GM23338 (cell line): ENCODE data around the gene GAB1. TPM values are rescaled to one million over a fixed set of nuclear protein-coding genes. Genes with fewer than 3 reads are reported as not detected.

Experiments
- ATAC-seq: fragments of 200-7000 bp; cut with Tn5 transposase; 3 replicates; pipeline ENCODE4 v1.9.1; 2020
- DNase-seq: peaks from one replicate; pipeline ENCODE4 v3.0.0-alpha.2; 2015; ENCODE audit warnings: low spot score
- H2AFZ ChIP-seq: fragments of 200-600 bp; sonication (generic); 2 replicates; pipeline ENCODE4 v1.8.0; 2016; ENCODE audit warnings: antibody characterized with exemption, mild to moderate bottlenecking, moderate library complexity
- H3F3A ChIP-seq: fragments of 200-600 bp; sonication (generic); replicated peaks from 2 replicates; pipeline ENCODE4 v1.8.0; 2017; ENCODE audit warnings: antibody characterized with exemption, mixed run types, low read depth
- H3K27ac ChIP-seq: fragments of 200-600 bp; sonication (generic); 2 replicates; pipeline ENCODE4 v1.6.1; 2016; ENCODE audit warnings: low read depth
- H3K27me3 ChIP-seq: fragments of 200-600 bp; sonication (generic); 2 replicates; pipeline ENCODE4 v1.8.0; 2016; ENCODE audit warnings: mild to moderate bottlenecking, mixed run types, moderate library complexity; ENCODE audit not compliant: insufficient read depth
- H3K36me3 ChIP-seq: fragments of 200-600 bp; sonication (generic); 2 replicates; pipeline ENCODE4 v1.8.0; 2016; ENCODE audit warnings: mild to moderate bottlenecking; ENCODE audit not compliant: insufficient read depth
- H3K4me1 ChIP-seq: fragments of 200-600 bp; sonication (generic); 2 replicates; pipeline ENCODE4 v1.8.0; 2016; ENCODE audit warnings: mild to moderate bottlenecking, moderate library complexity; ENCODE audit not compliant: insufficient read depth
- H3K4me2 ChIP-seq: fragments of 200-600 bp; sonication (generic); 2 replicates; pipeline ENCODE4 v1.7.1; 2017; ENCODE audit warnings: mixed run types
- H3K4me3 ChIP-seq: fragments of 200-600 bp; sonication (generic); 2 replicates; pipeline ENCODE4 v1.6.1; 2016; ENCODE audit warnings: mixed run types
- H3K79me2 ChIP-seq: fragments of 200-600 bp; sonication (generic); replicated peaks from 2 replicates; pipeline ENCODE4 v1.8.0; 2017; ENCODE audit warnings: mild to moderate bottlenecking; ENCODE audit not compliant: insufficient read depth
- H3K9me2 ChIP-seq: fragments of 200-600 bp; sonication (generic); 2 replicates; pipeline ENCODE4 v1.8.0; 2017; ENCODE audit not compliant: insufficient read depth
- H4K20me1 ChIP-seq: fragments of 200-600 bp; sonication (generic); replicated peaks from 2 replicates; pipeline ENCODE4 v1.8.0; 2017; ENCODE audit warnings: mild to moderate bottlenecking; ENCODE audit not compliant: insufficient read depth
- H3K27ac Mint-ChIP-seq: 2 replicates; pipeline ENCODE4 v1.8.0; 2020; ENCODE audit warnings: inconsistent platforms, mild to moderate bottlenecking, moderate library complexity, mixed read lengths
- H3K27me3 Mint-ChIP-seq: 3 replicates; pipeline ENCODE4 v1.8.0; 2022; ENCODE audit warnings: low read depth, mild to moderate bottlenecking, moderate library complexity, mixed read lengths, inconsistent platforms; ENCODE audit not compliant: insufficient read depth, poor library complexity
- H3K36me3 Mint-ChIP-seq: 3 replicates; pipeline ENCODE4 v1.8.0; 2021; ENCODE audit warnings: low read depth, mild to moderate bottlenecking, inconsistent platforms, moderate library complexity, mixed read lengths
- H3K4me1 Mint-ChIP-seq: 3 replicates; pipeline ENCODE4 v1.8.0; 2020; ENCODE audit warnings: mild to moderate bottlenecking, inconsistent platforms, mixed read lengths
- H3K4me3 Mint-ChIP-seq: 3 replicates; pipeline ENCODE4 v1.8.0; 2021; ENCODE audit warnings: moderate library complexity, mild to moderate bottlenecking, inconsistent platforms, mixed read lengths
- H3K9me3 Mint-ChIP-seq: 3 replicates; pipeline ENCODE4 v1.8.0; 2020; ENCODE audit warnings: moderate library complexity, mild to moderate bottlenecking, inconsistent platforms, mixed read lengths
- CREB1 ChIP-seq: fragments of 250-450 bp; sonication (Bioruptor Pico); IDR thresholded peaks from 2 replicates; pipeline ENCODE4 v1.5.0; 2020; ENCODE audit warnings: low read depth, mild to moderate bottlenecking, moderate library complexity
- ETS1 ChIP-seq: IDR thresholded peaks from 2 replicates; pipeline ENCODE4 v1.6.1; 2016; ENCODE audit warnings: antibody characterized with exemption
- EZH2 ChIP-seq: fragments of 200-600 bp; sonication (generic); IDR thresholded peaks from one replicate; pipeline ENCODE4 v1.8.0; 2017; ENCODE audit warnings: antibody characterized with exemption, mild to moderate bottlenecking, low read depth; ENCODE audit not compliant: unreplicated experiment
- JUNB ChIP-seq: IDR thresholded peaks from one replicate; pipeline ENCODE4 v1.6.1; 2016; ENCODE audit warnings: antibody characterized with exemption; ENCODE audit not compliant: unreplicated experiment
- NANOG ChIP-seq: IDR thresholded peaks from 2 replicates; pipeline ENCODE4 v1.6.1; 2016; ENCODE audit warnings: antibody characterized with exemption, borderline replicate concordance
- STAT1 ChIP-seq: IDR thresholded peaks from one replicate; pipeline ENCODE4 v1.6.1; 2016; ENCODE audit warnings: antibody characterized with exemption; ENCODE audit not compliant: unreplicated experiment
- ZNF114 ChIP-seq: fragments of 250-450 bp; sonication (Bioruptor Pico); IDR thresholded peaks from 2 replicates; pipeline ENCODE4 v1.5.0; 2020; ENCODE audit warnings: mild to moderate bottlenecking, moderate library complexity
- ZNF331 ChIP-seq: fragments of 250-450 bp; sonication (Bioruptor Pico); IDR thresholded peaks from 2 replicates; pipeline ENCODE4 v1.5.0; 2020; ENCODE audit warnings: low read depth, mild to moderate bottlenecking, moderate library complexity
- polyA plus RNA-seq: library from polyadenylated mRNA; unstranded; fragments of >200 nt; fragmentation: Nextera tagmentation; extraction: Ambion mirVana; gene quantifications from 2 replicates; pipeline ENCODE4 v1.2.1, GENCODE V29; 2016
- total RNA-seq: library from RNA; depleted of rRNA; stranded (reverse); fragments of >200 nt; shearing (Covaris generic); gene quantifications from 2 replicates; pipeline ENCODE4 v1.2.3, GENCODE V29; 2014
- TF ChIP-seq, protein P1 (sequence below), 2 experiments: fragments of 200-600 bp in 1 of 2; sonication (generic) in 1 of 2; conservative IDR thresholded peaks; 2 replicates each; pipeline versions ENCODE4 v1.5.1 to v1.6.1; 2016 to 2017; ENCODE audit warnings: antibody characterized with exemption in 2 of 2, low read depth in 2 of 2, mild to moderate bottlenecking in 2 of 2, moderate library complexity in 1 of 2
- TF ChIP-seq, protein P2 (sequence below): fragments of 250-450 bp; sonication (Bioruptor Pico); IDR thresholded peaks from 2 replicates; pipeline ENCODE4 v1.5.0; 2020; ENCODE audit warnings: mild to moderate bottlenecking, moderate library complexity

Gene GAB1
- total and polyA plus RNA-seq, 2 experiments from 2014 or later = 4.0 to 18.4 TPM

DNA sequence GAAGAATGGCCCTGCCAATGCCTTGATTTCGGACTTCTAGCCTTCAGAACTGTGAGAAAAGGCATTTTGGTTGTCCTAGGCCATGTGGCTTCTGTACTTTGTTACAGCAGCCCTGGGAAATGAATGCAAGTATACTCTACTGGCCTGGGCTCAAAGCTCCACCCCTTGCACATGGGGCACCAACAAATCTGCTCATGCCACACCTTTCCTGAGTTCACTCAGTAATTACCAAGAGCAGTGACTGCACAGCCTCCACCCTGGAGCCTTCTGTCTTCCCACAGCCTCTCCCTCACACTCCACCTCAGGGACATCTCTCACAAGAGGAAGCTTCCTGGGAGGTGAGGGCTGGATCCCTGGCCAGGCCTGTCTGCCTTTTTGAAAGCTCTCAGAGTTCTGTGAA lies 29.1 kb upstream of the GAB1 start (continued):
- no peak for TF ChIP-seq ETS1
- TF ChIP-seq, protein P1, sequence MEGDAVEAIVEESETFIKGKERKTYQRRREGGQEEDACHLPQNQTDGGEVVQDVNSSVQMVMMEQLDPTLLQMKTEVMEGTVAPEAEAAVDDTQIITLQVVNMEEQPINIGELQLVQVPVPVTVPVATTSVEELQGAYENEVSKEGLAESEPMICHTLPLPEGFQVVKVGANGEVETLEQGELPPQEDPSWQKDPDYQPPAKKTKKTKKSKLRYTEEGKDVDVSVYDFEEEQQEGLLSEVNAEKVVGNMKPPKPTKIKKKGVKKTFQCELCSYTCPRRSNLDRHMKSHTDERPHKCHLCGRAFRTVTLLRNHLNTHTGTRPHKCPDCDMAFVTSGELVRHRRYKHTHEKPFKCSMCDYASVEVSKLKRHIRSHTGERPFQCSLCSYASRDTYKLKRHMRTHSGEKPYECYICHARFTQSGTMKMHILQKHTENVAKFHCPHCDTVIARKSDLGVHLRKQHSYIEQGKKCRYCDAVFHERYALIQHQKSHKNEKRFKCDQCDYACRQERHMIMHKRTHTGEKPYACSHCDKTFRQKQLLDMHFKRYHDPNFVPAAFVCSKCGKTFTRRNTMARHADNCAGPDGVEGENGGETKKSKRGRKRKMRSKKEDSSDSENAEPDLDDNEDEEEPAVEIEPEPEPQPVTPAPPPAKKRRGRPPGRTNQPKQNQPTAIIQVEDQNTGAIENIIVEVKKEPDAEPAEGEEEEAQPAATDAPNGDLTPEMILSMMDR (conservative IDR thresholded peaks at IDR 0.05; ENCODE audit: low read depth in 2 of 2) = no peak
- no peak for TF ChIP-seq STAT1
- TF ChIP-seq ZNF114 (CRISPR knock-in tag) = no peak

DNA sequence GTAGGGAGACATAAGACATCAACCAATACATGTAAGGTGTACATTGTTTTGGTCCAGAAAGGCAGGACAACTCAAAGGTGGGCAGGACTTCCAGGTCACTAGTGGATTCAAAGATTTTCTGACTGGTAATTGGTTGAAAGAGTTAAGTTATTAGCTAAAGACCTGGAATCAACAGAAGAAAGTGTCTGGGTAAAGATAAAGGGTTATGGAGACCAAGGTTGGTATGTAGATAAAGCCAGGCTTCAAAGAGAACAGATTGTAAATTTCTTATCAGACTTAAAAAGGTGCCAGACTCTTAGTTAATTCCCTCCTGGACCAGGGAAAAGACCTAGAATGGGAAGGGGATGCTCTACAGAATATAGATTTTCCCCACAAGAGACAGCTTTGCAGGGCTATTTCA lies 28.3 kb upstream of the GAB1 start:
- DNase-seq (no peak), ATAC-seq (no peak)
- no peaks in the 10 kb centered on the region for H3K4me1 ChIP-seq
- no peaks in the 10 kb centered on the region for H3K27me3 ChIP-seq
- TF ChIP-seq ZNF331 (CRISPR knock-in tag) (no peak), ZNF114 (CRISPR knock-in tag) (no peak), NANOG (no peak), CREB1 (CRISPR knock-in tag) (no peak), EZH2 (no peak), STAT1 (no peak)
- H4K20me1 ChIP-seq = no peaks in the 10 kb centered on the region
- Mint-ChIP-seq H3K9me3 (no peaks in the 10 kb centered on the region), H3K4me3 (no peak overlapping the region), H3K36me3 (no peaks in the 10 kb centered on the region), H3K27ac (no peak overlapping the region), H3K27me3 (no peaks in the 10 kb centered on the region), H3K4me1 (no peaks in the 10 kb centered on the region)
- H3K4me3 ChIP-seq = no peak overlapping the region
- H3F3A ChIP-seq = no peaks in the 10 kb centered on the region
- no peaks in the 10 kb centered on the region for H3K79me2 ChIP-seq
- no peak overlapping the region for H3K4me2 ChIP-seq
- H3K9me2 ChIP-seq = peaks cover 7% of the 10 kb centered on the region; the same call in 1 of the 2 replicates
- no peak overlapping the region for H2AFZ ChIP-seq
- no peaks in the 10 kb centered on the region for H3K36me3 ChIP-seq
- no peak overlapping the region for H3K27ac ChIP-seq

- Mint-ChIP-seq H3K9me3 (no peaks in the 10 kb centered on the region), H3K4me3 (no peak overlapping the region), H3K27ac (no peak overlapping the region), H3K27me3 (no peaks in the 10 kb centered on the region), H3K36me3 (no peaks in the 10 kb centered on the region), H3K4me1 (no peaks in the 10 kb centered on the region)
- ATAC-seq = no peak
- no peaks in the 10 kb centered on the region for H4K20me1 ChIP-seq
- H3K4me2 ChIP-seq = no peak overlapping the region
- no peaks in the 10 kb centered on the region for H3K36me3 ChIP-seq
- no peaks in the 10 kb centered on the region for H3K9me2 ChIP-seq
- H3K4me3 ChIP-seq = no peak overlapping the region
- H3K27me3 ChIP-seq = no peaks in the 10 kb centered on the region
- H3K27ac ChIP-seq = no peak overlapping the region
- no peak overlapping the region for H2AFZ ChIP-seq
- no peak for DNase-seq
- H3K79me2 ChIP-seq = no peaks in the 10 kb centered on the region
- H3K4me1 ChIP-seq = no peaks in the 10 kb centered on the region
- H3F3A ChIP-seq = no peaks in the 10 kb centered on the region
- TF ChIP-seq ZNF331 (CRISPR knock-in tag) (no peak), ZNF114 (CRISPR knock-in tag) (no peak), STAT1 (no peak), ETS1 (no peak), JUNB (no peak)
- TF ChIP-seq, protein P2, sequence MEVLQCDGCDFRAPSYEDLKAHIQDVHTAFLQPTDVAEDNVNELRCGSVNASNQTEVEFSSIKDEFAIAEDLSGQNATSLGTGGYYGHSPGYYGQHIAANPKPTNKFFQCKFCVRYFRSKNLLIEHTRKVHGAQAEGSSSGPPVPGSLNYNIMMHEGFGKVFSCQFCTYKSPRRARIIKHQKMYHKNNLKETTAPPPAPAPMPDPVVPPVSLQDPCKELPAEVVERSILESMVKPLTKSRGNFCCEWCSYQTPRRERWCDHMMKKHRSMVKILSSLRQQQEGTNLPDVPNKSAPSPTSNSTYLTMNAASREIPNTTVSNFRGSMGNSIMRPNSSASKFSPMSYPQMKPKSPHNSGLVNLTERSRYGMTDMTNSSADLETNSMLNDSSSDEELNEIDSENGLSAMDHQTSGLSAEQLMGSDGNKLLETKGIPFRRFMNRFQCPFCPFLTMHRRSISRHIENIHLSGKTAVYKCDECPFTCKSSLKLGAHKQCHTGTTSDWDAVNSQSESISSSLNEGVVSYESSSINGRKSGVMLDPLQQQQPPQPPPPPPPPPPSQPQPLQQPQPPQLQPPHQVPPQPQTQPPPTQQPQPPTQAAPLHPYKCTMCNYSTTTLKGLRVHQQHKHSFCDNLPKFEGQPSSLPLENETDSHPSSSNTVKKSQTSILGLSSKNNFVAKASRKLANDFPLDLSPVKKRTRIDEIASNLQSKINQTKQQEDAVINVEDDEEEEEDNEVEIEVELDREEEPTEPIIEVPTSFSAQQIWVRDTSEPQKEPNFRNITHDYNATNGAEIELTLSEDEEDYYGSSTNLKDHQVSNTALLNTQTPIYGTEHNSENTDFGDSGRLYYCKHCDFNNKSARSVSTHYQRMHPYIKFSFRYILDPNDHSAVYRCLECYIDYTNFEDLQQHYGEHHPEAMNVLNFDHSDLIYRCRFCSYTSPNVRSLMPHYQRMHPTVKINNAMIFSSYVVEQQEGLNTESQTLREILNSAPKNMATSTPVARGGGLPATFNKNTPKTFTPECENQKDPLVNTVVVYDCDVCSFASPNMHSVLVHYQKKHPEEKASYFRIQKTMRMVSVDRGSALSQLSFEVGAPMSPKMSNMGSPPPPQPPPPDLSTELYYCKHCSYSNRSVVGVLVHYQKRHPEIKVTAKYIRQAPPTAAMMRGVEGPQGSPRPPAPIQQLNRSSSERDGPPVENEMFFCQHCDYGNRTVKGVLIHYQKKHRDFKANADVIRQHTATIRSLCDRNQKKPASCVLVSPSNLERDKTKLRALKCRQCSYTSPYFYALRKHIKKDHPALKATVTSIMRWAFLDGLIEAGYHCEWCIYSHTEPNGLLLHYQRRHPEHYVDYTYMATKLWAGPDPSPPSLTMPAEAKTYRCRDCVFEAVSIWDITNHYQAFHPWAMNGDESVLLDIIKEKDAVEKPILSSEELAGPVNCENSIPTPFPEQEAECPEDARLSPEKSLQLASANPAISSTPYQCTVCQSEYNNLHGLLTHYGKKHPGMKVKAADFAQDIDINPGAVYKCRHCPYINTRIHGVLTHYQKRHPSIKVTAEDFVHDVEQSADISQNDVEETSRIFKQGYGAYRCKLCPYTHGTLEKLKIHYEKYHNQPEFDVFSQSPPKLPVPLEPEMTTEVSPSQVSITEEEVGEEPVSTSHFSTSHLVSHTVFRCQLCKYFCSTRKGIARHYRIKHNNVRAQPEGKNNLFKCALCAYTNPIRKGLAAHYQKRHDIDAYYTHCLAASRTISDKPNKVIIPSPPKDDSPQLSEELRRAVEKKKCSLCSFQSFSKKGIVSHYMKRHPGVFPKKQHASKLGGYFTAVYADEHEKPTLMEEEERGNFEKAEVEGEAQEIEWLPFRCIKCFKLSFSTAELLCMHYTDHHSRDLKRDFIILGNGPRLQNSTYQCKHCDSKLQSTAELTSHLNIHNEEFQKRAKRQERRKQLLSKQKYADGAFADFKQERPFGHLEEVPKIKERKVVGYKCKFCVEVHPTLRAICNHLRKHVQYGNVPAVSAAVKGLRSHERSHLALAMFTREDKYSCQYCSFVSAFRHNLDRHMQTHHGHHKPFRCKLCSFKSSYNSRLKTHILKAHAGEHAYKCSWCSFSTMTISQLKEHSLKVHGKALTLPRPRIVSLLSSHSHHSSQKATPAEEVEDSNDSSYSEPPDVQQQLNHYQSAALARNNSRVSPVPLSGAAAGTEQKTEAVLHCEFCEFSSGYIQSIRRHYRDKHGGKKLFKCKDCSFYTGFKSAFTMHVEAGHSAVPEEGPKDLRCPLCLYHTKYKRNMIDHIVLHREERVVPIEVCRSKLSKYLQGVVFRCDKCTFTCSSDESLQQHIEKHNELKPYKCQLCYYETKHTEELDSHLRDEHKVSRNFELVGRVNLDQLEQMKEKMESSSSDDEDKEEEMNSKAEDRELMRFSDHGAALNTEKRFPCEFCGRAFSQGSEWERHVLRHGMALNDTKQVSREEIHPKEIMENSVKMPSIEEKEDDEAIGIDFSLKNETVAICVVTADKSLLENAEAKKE (CRISPR knock-in tag) = no peak
Measured at GRCh38 chr4:143311924-143312323, 24.8 kb upstream of the GAB1 start.
